Upper lobe of right lung (tissue), 1 donor: ENCODE results near the gene DEPP1. TPM values are rescaled to one million over a fixed set of nuclear protein-coding genes. Genes with fewer than 3 reads are reported as not detected.

Experiments used
- ATAC-seq: fragments of 200-7000 bp; cut with Tn5 transposase; one replicate; pipeline ENCODE4 v1.9.1; 2020; ENCODE audit warnings: mild to moderate bottlenecking, moderate library complexity
- DNase-seq: peaks from one replicate; pipeline ENCODE4 v3.0.0-alpha.2; 2020
- H3K27ac ChIP-seq: fragments of 200-600 bp; one replicate; pipeline ENCODE4 v1.8.0; 2022
- H3K27me3 ChIP-seq: fragments of 200-600 bp; one replicate; pipeline ENCODE4 v1.8.0; 2022; ENCODE audit warnings: mild to moderate bottlenecking
- H3K36me3 ChIP-seq: fragments of 200-600 bp; one replicate; pipeline ENCODE4 v1.8.0; 2022
- H3K4me1 ChIP-seq: fragments of 200-600 bp; one replicate; pipeline ENCODE4 v1.8.0; 2022
- H3K4me3 ChIP-seq: fragments of 200-600 bp; one replicate; pipeline ENCODE4 v1.8.0; 2022; ENCODE audit warnings: mild to moderate bottlenecking
- H3K9me3 ChIP-seq: fragments of 200-600 bp; one replicate; pipeline ENCODE4 v1.8.0; 2022
- CTCF ChIP-seq: fragments of 200-600 bp; IDR thresholded peaks from one replicate; pipeline ENCODE4 v1.8.0; 2022; ENCODE audit warnings: antibody characterized with exemption
- intact Hi-C: fragments of 100-400 bp; cut with DNase I; formaldehyde crosslinking; loops from one replicate; pipeline ENCODE4 v1.11.0; 2022
- total RNA-seq: library from RNA; stranded (reverse); fragmentation: NEBNext Ultra II Directional; extraction: Animal tissue kit (Norgen Biotek cat#: 25700); gene quantifications from one replicate; pipeline ENCODE4 v1.2.1, GENCODE V29; 2021
- donor health status: DM: no; HTN: yes; CAD: no; lungs with severe emphysema.

DEPP1 gene
- total RNA-seq, 1 donor from 2014 or later, result 160 TPM

- H3K4me3 ChIP-seq, result no peak overlapping the region
- H3K4me1 ChIP-seq, result peaks cover 51% of the 10 kb centered on the region
- H3K27me3 ChIP-seq, result no peaks in the 10 kb centered on the region
- H3K9me3 ChIP-seq, result no peaks in the 10 kb centered on the region
- ATAC-seq (no peak), DNase-seq (no peak)
- no peak for TF ChIP-seq CTCF
- H3K27ac ChIP-seq, result peak overlapping the region; percentile 6
- no peaks in the 10 kb centered on the region for H3K36me3 ChIP-seq
- intact Hi-C loops, result loop anchor here (5.0 kb wide), 1 partner anchor 38 kb away; no protein-coding TSS in a partner anchor
Measured at GRCh38 chr10:44969854-44970253, 8.8 kb downstream of the DEPP1 start.

- no peaks in the 10 kb centered on the region for H3K27me3 ChIP-seq
- peak; percentile 3 for ATAC-seq
- no peak for DNase-seq
- no peaks in the 10 kb centered on the region for H3K9me3 ChIP-seq
- H3K4me3 ChIP-seq, result no peak overlapping the region
- no peak for TF ChIP-seq CTCF
- H3K36me3 ChIP-seq, result no peaks in the 10 kb centered on the region
- intact Hi-C loops, result no loop called here
- peak overlapping the region; percentile 67 for H3K27ac ChIP-seq
- H3K4me1 ChIP-seq, result peaks cover 51% of the 10 kb centered on the region
Measured at GRCh38 chr10:44968500-44969400, 9.9 kb downstream of the DEPP1 start.

GRCh38 chr10:44968091-44968490 is 10.5 kb downstream of the DEPP1 start:
- Histone ChIP-seq H3K4me3 (no peak overlapping the region), H3K27ac (peak overlapping the region; percentile 67), H3K9me3 (no peaks in the 10 kb centered on the region), H3K36me3 (no peaks in the 10 kb centered on the region), H3K4me1 (peaks cover 52% of the 10 kb centered on the region), H3K27me3 (no peaks in the 10 kb centered on the region)
- no peak for TF ChIP-seq CTCF
- ATAC-seq, result peak; percentile 73
- no peak for DNase-seq
- intact Hi-C loops, result no loop called here

GRCh38 chr10:44967616-44968015 is 11.0 kb downstream of the DEPP1 start:
- peak; percentile 4 for ATAC-seq
- DNase-seq, result no peak
- H3K27me3 ChIP-seq, result no peaks in the 10 kb centered on the region
- H3K4me1 ChIP-seq, result peaks cover 56% of the 10 kb centered on the region
- intact Hi-C loops, result no loop called here
- H3K36me3 ChIP-seq, result no peaks in the 10 kb centered on the region
- H3K27ac ChIP-seq, result peak overlapping the region; percentile 67
- no peak for TF ChIP-seq CTCF
- no peaks in the 10 kb centered on the region for H3K9me3 ChIP-seq
- H3K4me3 ChIP-seq, result no peak overlapping the region

GRCh38 chr10:44966816-44967509 is 11.6 kb downstream of the DEPP1 start:
- TF ChIP-seq CTCF, result peak; percentile 29
- no peak for DNase-seq
- Histone ChIP-seq H3K27me3 (no peaks in the 10 kb centered on the region), H3K4me3 (no peak overlapping the region), H3K4me1 (peaks cover 56% of the 10 kb centered on the region), H3K9me3 (no peaks in the 10 kb centered on the region), H3K27ac (peak overlapping the region; percentile 67), H3K36me3 (no peaks in the 10 kb centered on the region)
- intact Hi-C loops, result no loop called here
- ATAC-seq, result no peak
